ENCODE data around the gene TNFSF13B. TPM values are rescaled to one million over a fixed set of nuclear protein-coding genes. Genes with fewer than 3 reads are reported as not detected.

Gene TNFSF13B
- total RNA-seq, 1 experiment from 2014 or later = 1.4 TPM

- in situ Hi-C loops (cut with HindIII; ENCODE audit: low pct_unique_long_range_greater_than_20kb, low sequenced_read_pairs) = no loop called here
- ChIA-PET CTCF (no interaction called here), POLR2A (no interaction called here)
- intact Hi-C loops (cut with micrococcal nuclease; ENCODE audit: unreplicated experiment) = no loop called here
- no peak overlapping the region for H3K27ac ChIP-seq (ENCODE audit: low read length)
- no peaks in the 10 kb centered on the region for H3K36me3 ChIP-seq (ENCODE audit: control insufficient read depth, insufficient read depth, low read length)
- TF ChIP-seq TCF7L2 (IDR thresholded peaks at IDR 0.05; ENCODE audit: low read depth, low read length) (no peak), SIN3A (IDR thresholded peaks at IDR 0.05; ENCODE audit: borderline replicate concordance, insufficient read depth, low read depth, low read length) (no peak), POLR2AphosphoS5 (IDR thresholded peaks at IDR 0.05; ENCODE audit: low read depth, low read length) (no peak), CTCF (IDR thresholded peaks at IDR 0.05) (no peak)
- TF ChIP-seq, protein P1, sequence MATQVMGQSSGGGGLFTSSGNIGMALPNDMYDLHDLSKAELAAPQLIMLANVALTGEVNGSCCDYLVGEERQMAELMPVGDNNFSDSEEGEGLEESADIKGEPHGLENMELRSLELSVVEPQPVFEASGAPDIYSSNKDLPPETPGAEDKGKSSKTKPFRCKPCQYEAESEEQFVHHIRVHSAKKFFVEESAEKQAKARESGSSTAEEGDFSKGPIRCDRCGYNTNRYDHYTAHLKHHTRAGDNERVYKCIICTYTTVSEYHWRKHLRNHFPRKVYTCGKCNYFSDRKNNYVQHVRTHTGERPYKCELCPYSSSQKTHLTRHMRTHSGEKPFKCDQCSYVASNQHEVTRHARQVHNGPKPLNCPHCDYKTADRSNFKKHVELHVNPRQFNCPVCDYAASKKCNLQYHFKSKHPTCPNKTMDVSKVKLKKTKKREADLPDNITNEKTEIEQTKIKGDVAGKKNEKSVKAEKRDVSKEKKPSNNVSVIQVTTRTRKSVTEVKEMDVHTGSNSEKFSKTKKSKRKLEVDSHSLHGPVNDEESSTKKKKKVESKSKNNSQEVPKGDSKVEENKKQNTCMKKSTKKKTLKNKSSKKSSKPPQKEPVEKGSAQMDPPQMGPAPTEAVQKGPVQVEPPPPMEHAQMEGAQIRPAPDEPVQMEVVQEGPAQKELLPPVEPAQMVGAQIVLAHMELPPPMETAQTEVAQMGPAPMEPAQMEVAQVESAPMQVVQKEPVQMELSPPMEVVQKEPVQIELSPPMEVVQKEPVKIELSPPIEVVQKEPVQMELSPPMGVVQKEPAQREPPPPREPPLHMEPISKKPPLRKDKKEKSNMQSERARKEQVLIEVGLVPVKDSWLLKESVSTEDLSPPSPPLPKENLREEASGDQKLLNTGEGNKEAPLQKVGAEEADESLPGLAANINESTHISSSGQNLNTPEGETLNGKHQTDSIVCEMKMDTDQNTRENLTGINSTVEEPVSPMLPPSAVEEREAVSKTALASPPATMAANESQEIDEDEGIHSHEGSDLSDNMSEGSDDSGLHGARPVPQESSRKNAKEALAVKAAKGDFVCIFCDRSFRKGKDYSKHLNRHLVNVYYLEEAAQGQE (IDR thresholded peaks at IDR 0.05; ENCODE audit: insufficient read depth in 1 of 2, low read depth in 2 of 2, low read length in 1 of 2) = no peak
- BruUV-seq (replicated peaks) = no TSS peak
- DNase-seq (ENCODE audit: low read depth, low spot score) (no peak), ATAC-seq (no peak)
- H3K9me3 ChIP-seq (ENCODE audit: control insufficient read depth, insufficient read depth, low read depth, low read length) = no peaks in the 10 kb centered on the region
- no peaks in the 10 kb centered on the region for H3K4me1 ChIP-seq (ENCODE audit: control insufficient read depth, insufficient read depth, low read length)
- H3K4me3 ChIP-seq (ENCODE audit: low read depth in 2 of 2, low read length in 2 of 2) = no peak overlapping the region
- H3K27me3 ChIP-seq (ENCODE audit: control insufficient read depth, insufficient read depth, low read length) = no peaks in the 10 kb centered on the region
These were observed 929 bp upstream of the TNFSF13B start for GRCh38 chr13:108268466-108269112.

GRCh38 chr13:108270442-108270841 lies 924 bp downstream of the TNFSF13B start:
- Histone ChIP-seq H3K27ac (ENCODE audit: low read length) (no peak overlapping the region), H3K4me3 (ENCODE audit: low read depth in 2 of 2, low read length in 2 of 2) (peak overlapping the region in 1 of 2 experiments; percentile 44; a peak in 2 of 4 replicates), H3K9me3 (ENCODE audit: control insufficient read depth, insufficient read depth, low read depth, low read length) (no peaks in the 10 kb centered on the region), H3K27me3 (ENCODE audit: control insufficient read depth, insufficient read depth, low read length) (no peaks in the 10 kb centered on the region), H3K36me3 (ENCODE audit: control insufficient read depth, insufficient read depth, low read length) (no peaks in the 10 kb centered on the region), H3K4me1 (ENCODE audit: control insufficient read depth, insufficient read depth, low read length) (no peaks in the 10 kb centered on the region)
- POLR2A ChIA-PET = no interaction called here
- intact Hi-C loops (cut with micrococcal nuclease; ENCODE audit: unreplicated experiment) (no loop called here), in situ Hi-C loops (cut with HindIII; ENCODE audit: low pct_unique_long_range_greater_than_20kb, low sequenced_read_pairs) (no loop called here)
- CTCF ChIA-PET = no interaction called here
- DNase-seq (ENCODE audit: low read depth, low spot score) (no peak), ATAC-seq (no peak)
- TF ChIP-seq SIN3A (IDR thresholded peaks at IDR 0.05; ENCODE audit: borderline replicate concordance, insufficient read depth, low read depth, low read length) (no peak), POLR2AphosphoS5 (IDR thresholded peaks at IDR 0.05; ENCODE audit: low read depth, low read length) (no peak), CTCF (IDR thresholded peaks at IDR 0.05) (no peak), TCF7L2 (IDR thresholded peaks at IDR 0.05; ENCODE audit: low read depth, low read length) (no peak)
- TF ChIP-seq, protein P1 (IDR thresholded peaks at IDR 0.05; ENCODE audit: insufficient read depth in 1 of 2, low read depth in 2 of 2, low read length in 1 of 2) = no peak
- no TSS peak for BruUV-seq (replicated peaks)
